Measurements from ENCODE around the gene SAMD5. TPM values are rescaled to one million over a fixed set of nuclear protein-coding genes. Genes with fewer than 3 reads are reported as not detected.

SAMD5 gene
- total RNA-seq, 1 donor from 2014 or later = not detected

DNA sequence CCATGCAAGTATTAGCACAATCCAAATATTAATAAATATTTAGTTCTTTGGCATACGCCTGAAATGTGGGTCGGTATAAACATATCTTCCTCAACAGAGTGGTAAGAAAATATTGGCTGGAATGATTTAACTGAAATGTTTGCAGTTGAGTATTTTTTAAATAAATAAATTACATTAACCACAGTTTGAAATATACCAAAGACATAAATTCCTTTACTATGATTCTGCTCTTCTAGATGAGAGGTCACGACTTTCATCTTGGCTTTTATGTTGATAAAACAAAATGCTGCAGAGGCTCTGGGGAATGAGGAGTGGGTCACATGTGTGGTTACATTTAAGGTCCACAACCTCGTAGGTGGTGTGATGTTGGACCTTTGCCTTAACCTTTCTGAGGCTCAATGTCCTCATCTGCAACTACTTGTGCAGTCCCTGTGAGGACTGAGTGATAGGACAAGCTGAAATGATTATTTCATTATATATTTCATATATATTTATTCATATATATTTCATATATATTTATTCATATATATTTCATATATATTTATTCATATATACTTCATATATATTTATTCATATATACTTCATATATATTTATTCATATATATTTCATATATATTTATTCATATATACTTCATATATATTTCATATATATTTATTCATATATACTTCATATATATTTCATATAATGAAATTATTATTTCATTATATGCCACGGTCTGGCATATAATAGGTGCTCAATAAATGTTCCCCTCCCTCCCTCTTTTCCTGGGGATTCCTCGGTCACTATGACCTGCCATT, 107.4 kb downstream of the SAMD5 start:
- H3K4me1 Mint-ChIP-seq = no peaks in the 10 kb centered on the region
- POLR2A ChIA-PET = no interaction called here
- CTCF ChIA-PET = no interaction called here
- H3K27me3 Mint-ChIP-seq = no peaks in the 10 kb centered on the region
- no peaks in the 10 kb centered on the region for H3K36me3 Mint-ChIP-seq (ENCODE audit: low read depth)
- intact Hi-C loops (cut with micrococcal nuclease) = no loop called here
- ATAC-seq (ENCODE audit: low read depth) (no peak), DNase-seq (no peak)
- TF ChIP-seq, protein P1, sequence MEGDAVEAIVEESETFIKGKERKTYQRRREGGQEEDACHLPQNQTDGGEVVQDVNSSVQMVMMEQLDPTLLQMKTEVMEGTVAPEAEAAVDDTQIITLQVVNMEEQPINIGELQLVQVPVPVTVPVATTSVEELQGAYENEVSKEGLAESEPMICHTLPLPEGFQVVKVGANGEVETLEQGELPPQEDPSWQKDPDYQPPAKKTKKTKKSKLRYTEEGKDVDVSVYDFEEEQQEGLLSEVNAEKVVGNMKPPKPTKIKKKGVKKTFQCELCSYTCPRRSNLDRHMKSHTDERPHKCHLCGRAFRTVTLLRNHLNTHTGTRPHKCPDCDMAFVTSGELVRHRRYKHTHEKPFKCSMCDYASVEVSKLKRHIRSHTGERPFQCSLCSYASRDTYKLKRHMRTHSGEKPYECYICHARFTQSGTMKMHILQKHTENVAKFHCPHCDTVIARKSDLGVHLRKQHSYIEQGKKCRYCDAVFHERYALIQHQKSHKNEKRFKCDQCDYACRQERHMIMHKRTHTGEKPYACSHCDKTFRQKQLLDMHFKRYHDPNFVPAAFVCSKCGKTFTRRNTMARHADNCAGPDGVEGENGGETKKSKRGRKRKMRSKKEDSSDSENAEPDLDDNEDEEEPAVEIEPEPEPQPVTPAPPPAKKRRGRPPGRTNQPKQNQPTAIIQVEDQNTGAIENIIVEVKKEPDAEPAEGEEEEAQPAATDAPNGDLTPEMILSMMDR (IDR thresholded peaks at IDR 0.05) = no peak
- no peaks in the 10 kb centered on the region for H3K9me3 Mint-ChIP-seq
- no peak overlapping the region for H3K27ac Mint-ChIP-seq
- H3K4me3 Mint-ChIP-seq = no peak overlapping the region

DNA sequence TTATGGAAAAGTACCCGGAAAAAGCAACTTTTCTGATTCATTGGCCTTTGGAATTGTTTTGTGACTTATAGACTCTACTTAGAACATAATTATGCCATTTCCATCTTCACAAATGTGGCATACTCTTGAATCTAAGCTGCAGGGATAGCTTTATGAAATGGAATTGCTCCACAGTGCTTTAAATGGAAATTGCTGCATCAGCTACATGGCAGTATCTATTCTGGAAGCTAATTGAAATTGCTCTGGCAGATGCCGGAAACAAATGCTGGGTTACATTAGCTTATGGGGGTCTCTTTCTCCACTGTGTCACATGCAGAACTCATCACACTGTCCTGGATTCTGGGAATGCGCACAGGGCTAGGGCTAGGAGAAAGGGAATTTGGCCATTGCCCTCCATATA, 108.9 kb downstream of the SAMD5 start:
- intact Hi-C loops (cut with micrococcal nuclease) = no loop called here
- Mint-ChIP-seq H3K9me3 (no peaks in the 10 kb centered on the region), H3K27me3 (no peaks in the 10 kb centered on the region), H3K27ac (no peak overlapping the region), H3K4me1 (no peaks in the 10 kb centered on the region), H3K4me3 (no peak overlapping the region), H3K36me3 (ENCODE audit: low read depth) (no peaks in the 10 kb centered on the region)
- TF ChIP-seq, protein P1 (IDR thresholded peaks at IDR 0.05) = no peak
- ATAC-seq (ENCODE audit: low read depth) (no peak), DNase-seq (no peak)
- ChIA-PET CTCF (no interaction called here), POLR2A (no interaction called here)

DNA sequence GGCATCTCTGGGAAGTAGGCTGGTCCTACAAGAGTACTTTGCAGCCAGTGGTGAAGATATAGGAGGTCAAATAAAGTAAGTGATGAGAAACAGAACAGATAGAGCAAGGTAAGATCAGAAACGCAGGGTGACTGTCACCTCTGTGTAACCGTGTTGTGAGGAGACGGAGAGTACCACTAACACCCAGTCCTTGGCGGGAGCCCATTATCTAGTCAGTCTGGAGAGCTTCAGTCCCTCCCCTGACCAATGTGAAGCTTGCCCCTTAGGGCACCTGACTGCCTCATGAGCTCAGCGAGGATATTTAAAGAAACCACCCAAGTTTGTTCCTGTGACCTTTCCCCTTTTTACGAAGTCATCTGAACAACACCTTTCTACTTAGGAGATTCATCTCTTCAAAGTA, 110.0 kb downstream of the SAMD5 start:
- intact Hi-C loops (cut with micrococcal nuclease) = no loop called here
- DNase-seq = no peak
- Mint-ChIP-seq H3K4me1 (no peaks in the 10 kb centered on the region), H3K36me3 (ENCODE audit: low read depth) (no peaks in the 10 kb centered on the region), H3K27me3 (no peaks in the 10 kb centered on the region), H3K4me3 (no peak overlapping the region), H3K9me3 (no peaks in the 10 kb centered on the region), H3K27ac (no peak overlapping the region)
- ChIA-PET POLR2A (no interaction called here), CTCF (no interaction called here)
- no peak for ATAC-seq (ENCODE audit: low read depth)
- TF ChIP-seq, protein P1 (IDR thresholded peaks at IDR 0.05) = no peak

DNA sequence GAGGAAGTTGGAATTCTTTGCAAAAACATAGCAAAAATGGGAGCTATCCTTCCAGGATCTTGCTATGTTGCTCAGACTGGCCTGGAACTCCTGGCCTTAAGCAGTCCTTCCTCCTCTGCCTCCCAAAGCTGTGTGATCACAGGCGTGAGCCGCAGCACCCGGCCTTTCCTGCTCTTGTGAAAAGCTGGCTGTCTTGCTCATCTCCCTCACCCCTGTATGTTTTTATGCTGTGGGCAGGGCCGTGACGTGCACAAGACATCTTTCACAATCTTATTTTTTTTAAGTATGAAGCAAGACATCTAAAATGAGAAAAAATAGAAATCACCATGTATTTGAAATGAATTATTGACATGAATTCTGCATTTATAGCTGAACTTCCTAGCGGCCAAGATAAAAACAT, 110.4 kb downstream of the SAMD5 start:
- Mint-ChIP-seq H3K4me3 (no peak overlapping the region), H3K4me1 (no peaks in the 10 kb centered on the region), H3K9me3 (no peaks in the 10 kb centered on the region), H3K27me3 (no peaks in the 10 kb centered on the region), H3K27ac (no peak overlapping the region), H3K36me3 (ENCODE audit: low read depth) (no peaks in the 10 kb centered on the region)
- ChIA-PET POLR2A (no interaction called here), CTCF (no interaction called here)
- TF ChIP-seq, protein P1 (IDR thresholded peaks at IDR 0.05) = no peak
- intact Hi-C loops (cut with micrococcal nuclease) = no loop called here
- no peak for ATAC-seq (ENCODE audit: low read depth)
- no peak for DNase-seq
